Stomach (tissue), 4 donors: Measurements from ENCODE around the gene PLEK2.

Experiments
- CTCF ChIP-seq, 7 experiments: fragments of 450-650 bp in 4 of 7; fragments of 200-600 bp in 3 of 7; sonication (generic) in 3 of 7; IDR thresholded peaks; one replicate each; pipeline ENCODE4 v1.5.1; 2016 to 2019; ENCODE audit warnings: antibody characterized with exemption in 7 of 7, control low read depth in 2 of 7, mild to moderate bottlenecking in 1 of 7
- EP300 ChIP-seq: sonication (generic); formaldehyde crosslinking; IDR thresholded peaks from one replicate; pipeline ENCODE4 v1.6.1; 2017; ENCODE audit warnings: antibody characterized with exemption

DNA sequence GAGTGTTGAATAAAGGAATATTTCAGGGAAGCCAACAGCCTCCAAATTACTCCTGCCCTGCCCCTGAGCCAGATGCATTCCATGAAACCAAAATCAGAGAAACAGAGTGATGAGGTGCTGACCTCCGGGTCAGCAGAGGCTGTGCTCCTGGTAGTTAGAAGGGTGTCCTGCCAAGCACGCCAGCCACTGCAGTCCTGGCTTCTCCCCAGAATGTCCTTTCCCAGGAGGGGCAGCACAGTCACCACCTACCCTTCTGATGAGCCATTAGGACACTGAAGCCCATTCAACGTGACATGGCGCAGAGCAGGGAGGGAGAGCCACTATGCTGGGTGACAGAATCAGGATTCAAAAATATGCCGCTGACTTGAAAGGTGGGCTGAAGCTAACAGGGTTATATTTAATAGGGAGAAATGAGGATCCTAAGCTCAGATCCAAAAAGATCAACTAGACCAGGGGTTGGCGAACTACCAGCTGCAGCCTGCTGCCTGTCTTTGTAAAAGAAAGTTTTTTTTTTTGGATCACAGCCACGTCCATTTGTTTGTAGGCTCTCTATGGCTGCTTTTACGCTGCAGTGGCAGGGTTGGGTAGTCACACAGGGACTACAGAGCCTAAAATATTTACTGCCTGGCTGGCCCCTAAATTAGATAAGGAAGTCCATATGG is 34.5 kb upstream of the PLEK2 start:
- TF ChIP-seq EP300 = no peak
- no peak for TF ChIP-seq CTCF (IDR thresholded peaks at IDR 0.05)
